ENCODE measurements around the gene TBL1XR1.
"Not testable (repeated sequence)": the region's sequence is repeated elsewhere in the genome, so short reads cannot be mapped to it uniquely, and the experiment has no call there.

The TBL1XR1 gene

GRCh38 chr3:177056927-177057326, 140.4 kb downstream of the TBL1XR1 start:
- no peak for DNase-seq

- DNase-seq: no peak
Measured at GRCh38 chr3:177055605-177056571, 141.4 kb downstream of the TBL1XR1 start.

GRCh38 chr3:177053107-177053506, 144.2 kb downstream of the TBL1XR1 start:
- no peak for DNase-seq

DNA sequence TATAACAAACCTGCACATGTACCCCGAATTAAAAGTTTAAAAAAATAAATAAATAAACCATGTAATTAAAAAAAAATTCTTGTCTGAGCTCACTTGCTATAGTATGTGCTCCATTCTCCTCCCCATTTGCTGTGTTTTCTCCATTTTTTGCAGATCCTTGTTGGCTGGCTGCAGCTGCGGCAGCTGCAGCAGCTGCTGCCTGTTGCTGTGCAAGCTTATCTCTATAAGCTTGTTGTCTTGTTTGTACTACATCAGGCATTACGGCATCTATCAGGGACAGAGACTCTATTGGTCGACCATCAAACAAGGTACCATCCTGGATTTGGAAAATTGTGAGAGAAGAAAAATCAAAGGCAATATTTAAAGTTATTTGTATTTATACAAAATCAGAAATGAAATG, 145.9 kb downstream of the TBL1XR1 start:
- DNase-seq: no peak

- DNase-seq: peak; percentile 27
Measured at GRCh38 chr3:177050501-177051237, 146.6 kb downstream of the TBL1XR1 start.

GRCh38 chr3:177045767-177046166, 151.5 kb downstream of the TBL1XR1 start:
- DNase-seq: no peak

DNA sequence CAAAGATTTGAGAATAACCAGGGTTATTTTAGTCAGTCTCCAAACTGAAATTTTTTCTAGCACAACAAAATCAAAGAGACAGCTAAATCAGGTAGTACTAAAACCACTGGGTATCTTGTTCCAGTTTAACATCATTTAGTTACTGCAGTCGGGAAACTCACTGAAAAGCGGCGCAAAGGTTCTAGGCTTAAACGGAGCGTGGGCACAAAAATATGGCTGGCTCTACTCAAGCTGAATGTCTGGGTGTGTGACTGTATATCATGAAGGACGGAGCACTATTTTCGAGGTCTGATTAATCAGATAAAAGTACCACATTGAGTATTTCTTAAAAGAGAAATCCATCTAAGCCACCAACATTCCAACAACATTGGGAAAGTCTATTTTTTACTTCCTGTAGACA, 152.1 kb downstream of the TBL1XR1 start:
- no peak for DNase-seq

DNA sequence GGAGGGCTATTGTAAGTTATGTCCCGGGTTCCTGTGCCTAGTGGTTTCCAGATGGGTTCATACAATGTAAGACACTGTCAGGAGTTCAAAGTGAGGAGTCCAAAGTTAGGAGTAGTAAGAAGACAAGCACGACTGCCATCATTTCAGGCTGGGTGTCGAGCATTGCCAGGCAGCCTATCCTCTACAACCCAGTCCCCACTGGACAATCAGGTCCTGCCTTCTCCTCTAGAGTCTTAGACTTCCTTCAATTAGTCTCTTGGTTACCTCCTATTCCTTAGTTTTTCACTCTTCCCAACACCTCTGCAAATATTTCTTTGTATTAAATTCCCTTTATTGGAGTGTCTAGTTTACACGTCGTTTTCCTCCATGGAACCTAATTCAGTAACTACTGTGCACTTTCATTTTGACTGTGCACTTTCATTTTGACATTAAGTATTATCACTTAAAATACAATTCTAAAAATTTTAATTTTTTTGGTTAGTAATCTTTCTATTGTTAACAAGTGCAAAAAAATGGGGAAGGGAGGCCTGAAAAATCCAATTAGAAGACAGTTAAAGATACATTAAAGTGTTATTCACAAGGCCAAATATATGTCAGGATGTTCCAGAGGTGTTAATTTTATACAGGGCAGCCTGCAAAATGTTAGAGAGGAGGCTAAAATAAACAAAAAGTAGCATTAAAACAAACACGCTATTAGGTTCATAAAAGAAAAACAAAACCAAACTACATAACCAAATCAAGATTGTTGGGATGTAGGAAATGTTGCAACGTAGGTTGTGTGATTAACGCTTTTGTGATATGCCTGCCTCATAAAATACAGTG, 155.3 kb downstream of the TBL1XR1 start:
- no peak for DNase-seq

DNA sequence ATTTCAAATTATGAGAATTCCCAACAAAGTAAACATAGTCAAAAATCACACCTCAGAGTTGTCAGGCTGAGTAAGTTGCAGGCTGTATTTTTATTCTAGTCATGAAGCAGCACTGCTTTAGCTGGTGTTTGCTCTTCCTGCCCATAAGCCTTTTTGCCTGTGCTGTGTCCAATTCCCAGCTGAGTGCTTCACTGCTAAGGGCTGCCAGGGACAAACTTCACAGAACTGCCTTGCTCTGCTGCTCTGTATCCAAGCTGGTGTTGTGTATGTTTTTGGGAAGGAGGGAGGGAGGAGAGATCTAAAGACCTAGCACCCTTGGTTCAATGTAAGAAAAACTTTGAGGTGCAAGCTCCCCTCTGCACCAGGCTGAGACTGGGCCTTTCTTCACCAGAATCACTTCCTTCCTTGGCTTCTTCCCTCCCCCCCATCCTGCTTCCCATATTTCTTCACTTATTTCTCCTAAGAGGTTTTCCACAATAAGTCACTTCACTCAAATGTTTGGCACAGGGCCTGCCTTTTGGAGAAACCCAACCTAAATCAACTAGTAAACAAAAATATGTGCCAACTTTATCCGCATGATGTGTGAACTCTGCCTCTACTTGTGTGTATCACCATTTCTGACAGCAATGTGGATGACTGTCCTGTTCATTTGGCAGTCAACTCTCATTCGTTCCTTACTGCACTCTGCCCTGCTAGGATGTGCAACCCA, 156.1 kb downstream of the TBL1XR1 start:
- no peak for DNase-seq

DNA sequence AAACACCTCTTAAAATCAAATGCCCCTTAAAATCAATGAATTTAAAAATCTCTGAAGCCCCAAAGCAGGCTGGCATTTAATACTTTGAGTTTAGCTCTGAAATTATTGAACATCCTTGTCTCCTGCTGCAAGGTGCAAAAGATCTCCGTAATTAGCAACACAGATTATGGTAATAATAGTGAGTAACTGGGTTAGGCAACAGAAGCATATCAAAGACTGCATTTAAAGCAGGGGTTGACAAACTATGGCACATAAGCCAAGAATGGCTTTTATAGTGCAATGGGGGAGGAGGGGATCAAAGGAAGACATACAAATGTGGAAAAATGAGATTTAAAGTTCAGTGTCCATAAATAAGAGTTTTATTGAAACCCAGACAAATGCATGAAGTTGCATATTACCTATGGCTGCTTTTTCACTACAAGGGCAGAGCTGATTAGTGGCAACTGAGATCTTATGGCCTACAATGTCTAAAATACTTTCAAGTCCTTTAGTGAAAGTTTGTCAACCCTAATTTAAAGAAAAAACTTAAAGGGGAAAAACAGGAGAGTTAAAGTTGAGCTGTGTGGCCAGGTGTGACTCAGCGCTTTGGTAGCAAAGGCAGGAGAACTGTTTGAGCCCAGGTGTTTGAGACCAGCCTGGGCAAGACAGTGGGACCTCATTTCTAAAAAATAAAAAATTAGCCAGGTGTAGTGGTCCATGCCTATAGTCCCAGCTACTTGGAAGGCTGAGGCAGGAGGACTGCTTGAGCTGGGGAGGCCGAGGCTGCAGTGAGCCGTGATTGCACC, 157.6 kb downstream of the TBL1XR1 start:
- DNase-seq: no peak

GRCh38 chr3:177037241-177037640, 160.0 kb downstream of the TBL1XR1 start:
- DNase-seq: no peak

GRCh38 chr3:177035676-177036075, 161.6 kb downstream of the TBL1XR1 start:
- DNase-seq: no peak

- DNase-seq: no peak
Measured at GRCh38 chr3:177034832-177035475, 162.3 kb downstream of the TBL1XR1 start.

GRCh38 chr3:177026505-177027277, 170.6 kb downstream of the TBL1XR1 start:
- DNase-seq: no peak

- DNase-seq: no peak
Measured at GRCh38 chr3:177015881-177016280, 181.4 kb downstream of the TBL1XR1 start.

DNA sequence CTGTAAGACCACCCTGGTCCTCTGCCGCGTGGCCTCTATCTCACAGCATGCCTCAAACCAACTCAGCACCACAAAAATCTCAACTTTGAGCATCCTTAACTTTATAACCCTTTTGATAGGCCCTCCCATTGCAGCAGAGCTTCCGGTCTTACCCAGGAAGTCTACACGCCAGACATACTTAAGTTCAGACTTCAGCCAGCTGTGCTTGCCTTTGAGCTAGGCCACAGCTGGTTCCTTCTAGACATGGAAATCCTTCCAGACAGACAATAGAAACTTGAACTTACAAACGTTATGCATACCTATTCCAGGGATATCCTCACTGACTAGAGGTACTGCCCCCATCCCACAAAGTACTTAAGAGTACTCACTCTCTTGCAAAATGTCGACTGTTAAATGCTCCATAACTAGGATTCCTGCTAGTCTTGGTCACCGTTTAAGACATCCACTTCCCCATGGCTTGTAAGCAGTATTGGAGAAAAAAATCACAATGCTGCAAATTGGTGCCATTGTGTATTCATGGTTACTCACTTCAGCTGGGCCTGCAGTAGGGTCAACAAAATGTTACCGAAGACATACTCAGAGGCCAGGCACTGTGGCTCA, 183.5 kb downstream of the TBL1XR1 start:
- no peak for DNase-seq

DNA sequence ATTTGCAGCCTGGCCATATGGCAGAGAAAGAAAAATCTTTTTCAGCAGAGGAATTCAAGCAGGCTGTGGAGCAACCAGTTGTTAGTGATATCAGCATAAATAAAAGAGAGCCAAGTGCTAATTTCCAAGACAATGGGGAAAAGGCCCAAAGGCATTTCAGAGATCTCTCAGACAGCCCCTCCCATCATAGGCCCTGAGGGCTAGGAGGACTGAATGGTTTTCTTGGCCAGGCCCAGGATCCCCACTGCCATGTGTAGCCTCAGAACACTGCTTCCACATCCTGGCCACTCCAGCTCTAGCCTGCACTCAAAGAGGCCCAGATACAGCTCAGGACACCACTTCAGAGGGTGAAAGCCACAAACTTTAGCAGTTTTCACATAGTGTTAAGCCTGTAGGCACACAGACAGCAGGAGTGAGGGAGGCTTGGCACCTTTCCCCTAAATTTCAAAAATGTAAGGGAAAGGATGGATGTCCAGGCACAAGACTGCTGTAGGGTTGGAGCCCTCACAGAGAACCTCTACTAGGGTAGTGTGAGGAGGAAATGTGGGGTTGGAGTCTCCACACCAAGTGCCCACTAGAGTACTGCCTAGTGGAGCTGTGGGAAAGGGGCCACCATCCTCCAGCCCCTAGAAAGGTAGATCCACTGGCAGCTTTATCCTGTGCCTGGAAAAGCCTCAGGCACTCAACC, 191.4 kb downstream of the TBL1XR1 start:
- DNase-seq: no peak

GRCh38 chr3:177000159-177000558, 197.1 kb downstream of the TBL1XR1 start:
- not testable (repeated sequence) for DNase-seq

GRCh38 chr3:176995946-176996345, 201.3 kb downstream of the TBL1XR1 start:
- no peak for DNase-seq

Data from NCI-H2171 (cell line).